H4 (cell line): Measurements from ENCODE around the gene FGF12. TPM values are rescaled to one million over a fixed set of nuclear protein-coding genes. Genes with fewer than 3 reads are reported as not detected.

Experiments used
- DNase-seq: peaks from one replicate; pipeline ENCODE4 v3.0.0-alpha.2; 2015; ENCODE audit warnings: low spot score
- total RNA-seq: library from RNA; depleted of rRNA; stranded (reverse); fragments of >200 nt; shearing (Covaris generic); gene quantifications from 2 replicates; pipeline ENCODE4 v1.2.3, GENCODE V29; 2014

Gene FGF12
- total RNA-seq, 1 experiment from 2014 or later: 4.4 TPM

DNA sequence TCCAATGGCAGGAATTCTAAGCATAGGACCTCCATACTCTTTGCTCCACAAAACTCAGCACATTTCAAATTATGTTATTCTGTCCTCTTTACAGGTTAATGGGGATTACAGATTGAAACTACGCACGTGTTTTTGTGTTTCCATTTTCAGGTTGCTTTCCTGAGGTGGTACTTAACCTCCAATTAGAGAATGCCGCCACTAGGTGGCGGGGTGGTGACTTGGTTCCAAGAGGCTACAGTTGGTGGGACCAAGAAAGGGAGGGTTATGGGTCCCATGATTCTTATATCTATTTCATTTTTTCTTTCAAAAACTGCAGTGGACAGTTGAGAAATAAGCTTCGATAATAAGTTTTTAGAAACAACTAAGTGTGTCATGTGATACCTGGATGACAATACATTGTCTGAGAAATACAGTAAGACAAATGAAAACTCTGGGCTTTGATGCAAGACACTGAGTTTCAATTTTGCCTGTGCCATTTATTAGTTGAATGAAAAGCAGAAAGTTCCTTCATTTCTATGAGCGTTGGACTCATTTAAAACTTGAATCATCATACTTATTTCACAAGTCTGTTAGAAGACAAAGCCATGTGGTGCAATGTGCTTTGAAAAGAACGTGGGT lies 539.0 kb downstream of the FGF12 start:
- DNase-seq: peak; percentile 59

- DNase-seq: no peak
Observed at GRCh38 chr3:192187485-192188051, 539.8 kb downstream of the FGF12 start.

- no peak for DNase-seq
Observed at GRCh38 chr3:192186498-192186897, 540.8 kb downstream of the FGF12 start.

- no peak for DNase-seq
Observed at GRCh38 chr3:192186045-192186444, 541.3 kb downstream of the FGF12 start.

DNA sequence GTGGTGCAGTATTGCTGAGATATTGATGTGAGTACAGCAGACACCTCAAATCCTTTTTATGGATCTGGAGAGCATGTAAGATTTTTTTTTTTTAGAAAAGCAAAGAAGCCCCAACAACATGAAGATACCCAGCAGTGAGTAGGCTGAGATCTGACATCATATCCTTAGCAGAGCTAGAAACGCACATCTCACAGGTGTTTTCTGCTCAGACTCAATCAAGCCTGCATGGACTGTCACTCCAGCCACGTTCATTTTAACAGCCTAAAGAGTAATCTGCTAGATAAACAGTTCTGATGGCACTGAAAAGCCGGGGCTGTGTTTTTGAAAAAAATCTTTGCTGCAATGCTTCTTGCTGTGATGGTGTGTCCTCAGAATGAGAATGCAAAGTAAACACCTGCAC lies 544.2 kb downstream of the FGF12 start:
- no peak for DNase-seq

- no peak for DNase-seq
Observed at GRCh38 chr3:192181151-192181550, 546.2 kb downstream of the FGF12 start.

GRCh38 chr3:192177383-192177782 lies 550.0 kb downstream of the FGF12 start:
- DNase-seq: no peak

GRCh38 chr3:192174283-192174682 lies 553.1 kb downstream of the FGF12 start:
- no peak for DNase-seq

DNA sequence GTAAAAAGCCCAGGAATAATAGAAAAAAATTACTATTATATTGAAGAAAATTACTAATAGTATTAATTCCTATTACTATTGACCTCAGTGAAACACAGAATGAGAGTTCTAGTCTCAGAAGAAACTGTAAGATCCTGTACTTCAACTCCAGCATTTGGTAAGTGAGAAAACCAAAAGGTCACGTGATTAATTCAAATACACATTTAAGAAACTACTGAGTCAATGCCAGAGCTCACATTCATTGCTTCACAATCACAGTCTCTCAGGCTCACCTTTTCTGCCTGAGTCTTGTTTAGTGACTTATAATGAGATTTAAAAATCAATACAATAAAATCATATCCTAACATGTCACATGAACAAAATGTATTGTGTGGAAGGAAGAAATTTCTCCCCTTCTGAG lies 556.1 kb downstream of the FGF12 start:
- no peak for DNase-seq

- no peak for DNase-seq
Observed at GRCh38 chr3:192170659-192171058, 556.7 kb downstream of the FGF12 start.

DNA sequence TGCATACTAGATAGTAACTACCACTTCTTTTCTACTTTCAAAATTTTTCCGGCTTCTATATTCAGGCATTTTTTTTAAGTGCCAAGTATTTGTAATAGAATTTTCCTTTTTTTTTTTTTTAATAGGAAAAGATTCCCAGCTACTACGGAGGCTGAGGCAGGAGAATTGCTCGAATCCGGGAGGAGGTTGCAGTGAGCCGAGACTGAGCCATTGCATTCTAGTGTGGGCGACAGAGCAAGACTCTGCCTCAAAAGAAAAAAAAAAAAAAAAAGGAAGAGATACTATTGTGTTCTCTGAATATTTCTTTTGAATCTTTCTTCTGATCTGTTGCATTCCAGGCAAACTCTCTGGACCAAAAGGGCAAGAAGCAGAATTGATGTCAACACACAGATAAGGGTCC lies 557.3 kb downstream of the FGF12 start:
- no peak for DNase-seq

GRCh38 chr3:192169332-192169915 lies 557.9 kb downstream of the FGF12 start:
- no peak for DNase-seq

DNA sequence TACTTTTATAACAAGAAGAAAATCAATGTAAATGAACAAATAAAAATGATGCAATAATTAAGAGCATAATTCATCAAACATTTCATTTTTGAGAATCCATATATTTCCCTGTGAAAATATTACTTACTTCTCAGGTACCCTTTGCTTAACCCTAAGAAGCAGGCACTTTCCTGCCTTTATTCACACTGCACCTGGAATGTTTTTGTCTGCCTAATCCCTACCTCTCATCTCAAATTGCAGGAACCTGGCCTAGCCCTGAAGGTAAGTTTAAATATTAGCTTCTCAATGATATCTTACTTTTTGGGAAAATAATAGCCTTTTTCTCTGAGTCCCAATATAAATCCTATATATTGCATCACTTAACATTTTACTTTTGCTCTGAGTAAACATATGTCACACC lies 559.1 kb downstream of the FGF12 start:
- DNase-seq: no peak

DNA sequence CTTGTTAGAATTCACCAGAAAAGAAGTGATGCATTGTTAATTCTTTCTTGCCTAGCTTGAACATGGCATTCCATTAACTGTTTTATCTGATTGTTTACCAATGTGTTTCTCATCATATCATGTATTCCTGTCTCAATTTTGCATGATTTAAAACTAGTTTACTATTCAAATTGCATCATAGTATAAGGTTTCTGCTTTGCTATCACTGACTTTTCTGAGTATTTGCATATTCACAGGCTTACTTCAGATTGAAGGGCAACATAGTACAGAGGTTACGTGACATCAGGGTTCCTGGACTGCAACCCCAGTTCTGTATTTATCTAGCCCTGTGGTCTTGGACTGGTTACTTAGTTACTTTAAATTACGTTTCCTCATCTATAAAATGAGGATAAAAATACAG lies 561.8 kb downstream of the FGF12 start:
- DNase-seq: no peak

DNA sequence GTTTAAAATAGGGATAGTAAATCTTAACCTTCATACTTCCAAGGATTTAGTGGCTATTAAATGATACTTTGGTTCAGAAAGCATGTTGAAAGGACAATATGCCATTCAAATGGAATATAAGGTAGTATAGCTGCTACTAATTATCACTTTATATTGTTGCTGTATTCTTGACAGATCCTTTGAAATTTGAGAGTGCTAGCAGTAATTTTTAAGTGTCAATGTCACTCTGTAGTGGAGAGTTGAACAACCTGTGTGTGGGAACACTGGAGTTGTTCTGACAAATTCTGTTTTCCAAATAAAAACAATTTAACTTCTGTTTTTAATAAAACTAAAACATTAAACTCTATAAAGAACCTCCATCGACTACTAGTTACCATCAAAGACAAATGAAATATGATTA lies 565.7 kb downstream of the FGF12 start:
- DNase-seq: no peak

- DNase-seq: no peak
Observed at GRCh38 chr3:192156382-192156781, 571.0 kb downstream of the FGF12 start.

DNA sequence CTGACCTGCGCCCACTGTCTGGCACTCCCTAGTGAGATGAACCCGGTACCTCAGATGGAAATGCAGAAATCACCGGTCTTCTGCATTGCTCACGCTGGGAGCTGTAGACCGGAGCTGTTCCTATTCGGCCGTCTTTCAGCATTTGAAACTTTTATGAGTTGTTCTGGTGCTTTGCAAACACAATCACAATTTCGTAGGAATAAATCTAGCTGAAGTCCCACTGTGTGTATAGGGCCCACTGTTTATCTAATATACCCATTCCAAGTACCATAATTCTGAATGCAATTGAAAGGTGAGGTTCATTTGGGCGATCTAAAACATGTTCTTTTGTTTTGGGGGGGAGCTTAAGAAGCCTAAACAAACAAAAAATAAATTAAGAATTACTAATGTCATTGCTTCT lies 572.1 kb downstream of the FGF12 start:
- no peak for DNase-seq

- DNase-seq: no peak
Observed at GRCh38 chr3:192133271-192133670, 594.1 kb downstream of the FGF12 start.

- DNase-seq: peak; percentile 72
Observed at GRCh38 chr3:192130534-192131132, 596.7 kb downstream of the FGF12 start.

GRCh38 chr3:192129586-192129985 lies 597.8 kb downstream of the FGF12 start:
- no peak for DNase-seq

- no peak for DNase-seq
Observed at GRCh38 chr3:192128922-192129321, 598.4 kb downstream of the FGF12 start.

DNA sequence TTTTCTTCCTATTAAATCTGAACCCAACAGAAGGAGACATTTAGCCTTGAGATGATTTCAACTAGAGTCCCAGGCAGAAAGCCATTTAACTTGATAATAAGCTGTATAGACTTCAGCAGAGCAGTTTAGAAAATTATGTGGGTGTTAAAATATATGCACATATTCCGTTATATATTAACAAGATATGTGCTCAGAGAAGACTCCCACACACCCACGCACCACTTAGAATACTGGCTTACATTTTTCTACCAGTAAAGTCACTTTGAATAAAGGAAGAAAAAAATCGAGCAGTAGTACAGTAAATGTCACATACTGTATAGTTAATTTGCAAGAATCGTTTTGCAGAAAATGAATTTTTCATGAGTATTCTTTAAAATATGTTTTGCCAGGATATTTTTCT lies 599.3 kb downstream of the FGF12 start:
- no peak for DNase-seq
